Stimulated activated CD8-positive, alpha-beta memory T cell treated with anti-CD3 and anti-CD28 coated beads, Interleukin-7, amount 100 ng/mL, for 48 hours (primary cell): ENCODE data around the gene RAB11FIP4.

ENCODE experiments used
- DNase-seq, 2 donors: peaks; one replicate each; pipeline ENCODE4 v3.0.0-alpha.2; 2020; ENCODE audit warnings: low read depth in 1 of 2; ENCODE audit errors: extremely low read depth in 1 of 2

Gene RAB11FIP4

DNA sequence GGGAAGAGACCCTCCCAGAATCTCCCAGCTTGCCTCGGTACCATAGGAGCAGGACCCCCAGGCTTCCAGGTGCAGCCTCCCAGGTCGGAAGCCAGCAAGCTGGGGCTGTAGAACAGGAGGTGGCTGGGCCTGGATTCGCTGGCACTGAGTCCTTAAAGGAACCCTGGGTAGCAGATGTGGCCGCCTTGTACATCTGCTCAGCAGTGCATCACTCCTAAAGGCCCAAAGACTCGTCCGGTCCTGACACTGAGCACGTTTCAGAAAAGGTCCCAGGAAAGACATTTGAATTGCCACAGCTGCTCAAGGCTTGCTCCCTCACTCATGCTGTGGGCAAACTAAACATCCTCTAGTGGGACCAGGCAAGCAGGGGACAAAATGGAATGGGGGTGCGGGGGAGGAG lies 172.8 kb downstream of the RAB11FIP4 start:
- no peak for DNase-seq

- no peak for DNase-seq
Measured at GRCh38 chr17:31564883-31565301, 173.4 kb downstream of the RAB11FIP4 start.

GRCh38 chr17:31565652-31566051 lies 174.2 kb downstream of the RAB11FIP4 start:
- DNase-seq: no peak

DNA sequence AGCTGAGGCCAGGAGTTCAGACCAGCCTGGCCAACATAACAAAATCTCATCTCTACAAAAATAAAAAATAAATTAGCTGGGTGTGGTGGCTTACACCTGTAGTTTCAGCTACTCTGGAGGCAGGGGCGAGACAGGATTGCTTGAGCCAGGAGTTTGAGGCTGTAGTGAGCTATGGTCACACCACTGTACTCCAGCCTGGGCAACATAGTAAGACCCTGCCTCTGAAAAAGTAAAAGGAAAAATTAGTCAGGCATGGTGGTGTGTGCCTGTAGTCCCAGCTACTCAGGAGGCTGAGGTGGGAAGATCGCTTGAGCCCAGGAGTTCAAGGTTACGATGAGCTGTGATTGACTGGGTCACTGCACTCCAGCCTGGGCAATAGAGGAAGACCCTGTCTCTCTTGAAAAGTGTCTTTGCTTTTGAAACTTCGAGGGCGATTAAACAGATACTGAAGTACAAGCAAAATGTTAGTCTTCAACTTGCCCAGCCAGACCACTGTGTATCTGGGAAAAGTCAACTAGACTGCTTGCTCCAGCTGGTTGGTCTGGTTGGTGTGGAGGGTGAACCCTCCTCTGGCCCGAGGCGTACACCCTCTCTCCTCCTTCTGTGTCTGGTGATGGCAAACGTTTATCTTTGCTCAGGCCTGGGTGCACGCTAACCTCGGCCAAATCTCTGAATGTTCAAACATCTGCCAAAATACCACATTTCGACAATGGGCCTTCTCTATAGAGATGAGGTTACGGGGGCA lies 174.9 kb downstream of the RAB11FIP4 start:
- no peak for DNase-seq

GRCh38 chr17:31566992-31567373 lies 175.5 kb downstream of the RAB11FIP4 start:
- no peak for DNase-seq

DNA sequence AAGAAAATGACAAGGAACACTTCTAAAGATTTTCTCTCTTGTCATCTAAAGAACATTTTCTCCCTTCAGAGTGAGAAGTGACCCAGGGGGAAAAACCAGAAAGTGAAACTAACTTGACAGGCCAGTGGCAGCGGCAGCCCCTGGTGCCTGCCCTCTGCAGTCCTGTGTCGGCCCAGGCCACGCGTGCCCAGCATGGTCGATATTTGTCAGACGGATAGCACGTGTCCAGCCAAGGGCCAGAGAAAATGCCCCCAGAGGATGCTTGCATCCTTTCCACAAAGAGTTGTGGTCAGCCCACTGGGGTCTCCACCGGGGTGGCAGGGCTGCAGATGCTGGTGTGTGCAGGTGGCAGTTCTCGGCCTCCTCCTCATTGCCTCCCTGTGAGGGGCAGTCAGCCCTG lies 176.6 kb downstream of the RAB11FIP4 start:
- no peak for DNase-seq

GRCh38 chr17:31568539-31568938 lies 177.1 kb downstream of the RAB11FIP4 start:
- DNase-seq: no peak

DNA sequence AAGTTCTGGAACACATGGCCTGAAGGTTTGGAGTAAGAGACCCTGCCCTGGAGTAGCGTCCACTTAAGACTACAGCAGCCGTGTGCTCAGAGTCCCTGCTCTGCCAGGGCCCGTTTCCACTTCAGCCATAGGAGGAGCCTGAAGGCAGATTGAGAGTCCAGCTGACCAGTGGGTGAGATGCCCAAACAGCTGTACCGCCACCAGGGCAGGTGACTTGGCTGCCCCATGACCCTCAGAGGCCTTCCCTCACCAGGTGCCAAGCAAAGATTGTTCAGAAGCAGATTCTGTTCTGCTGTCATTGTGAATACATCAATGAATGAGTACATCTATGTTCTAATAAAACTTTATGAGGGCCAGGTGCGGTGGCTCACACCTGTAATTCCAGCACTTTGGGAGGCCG lies 178.8 kb downstream of the RAB11FIP4 start:
- no peak for DNase-seq

- no peak for DNase-seq
Measured at GRCh38 chr17:31570951-31571892, 179.7 kb downstream of the RAB11FIP4 start.

GRCh38 chr17:31572341-31572740 lies 180.9 kb downstream of the RAB11FIP4 start:
- DNase-seq: no peak

DNA sequence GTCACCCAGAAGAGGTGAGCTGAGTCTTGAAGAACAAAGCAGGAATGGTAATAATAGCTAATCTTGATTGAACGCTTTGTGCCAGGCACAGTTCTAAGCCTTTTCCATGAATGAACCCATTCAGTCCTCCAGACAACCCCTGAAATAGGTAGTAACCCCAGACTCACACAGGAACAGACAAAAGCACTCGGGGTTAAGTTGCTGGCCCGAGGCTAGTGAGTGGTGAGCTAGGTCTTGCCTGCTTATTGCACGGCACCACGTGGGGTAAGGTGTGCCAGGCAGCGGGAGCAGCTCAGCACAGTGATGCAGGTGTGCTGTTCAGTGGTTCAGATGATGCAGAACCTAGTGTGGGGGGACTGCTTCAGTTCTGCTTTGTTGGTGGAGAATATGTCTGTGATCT lies 181.6 kb downstream of the RAB11FIP4 start:
- no peak for DNase-seq

GRCh38 chr17:31573861-31574260 lies 182.4 kb downstream of the RAB11FIP4 start:
- no peak for DNase-seq

DNA sequence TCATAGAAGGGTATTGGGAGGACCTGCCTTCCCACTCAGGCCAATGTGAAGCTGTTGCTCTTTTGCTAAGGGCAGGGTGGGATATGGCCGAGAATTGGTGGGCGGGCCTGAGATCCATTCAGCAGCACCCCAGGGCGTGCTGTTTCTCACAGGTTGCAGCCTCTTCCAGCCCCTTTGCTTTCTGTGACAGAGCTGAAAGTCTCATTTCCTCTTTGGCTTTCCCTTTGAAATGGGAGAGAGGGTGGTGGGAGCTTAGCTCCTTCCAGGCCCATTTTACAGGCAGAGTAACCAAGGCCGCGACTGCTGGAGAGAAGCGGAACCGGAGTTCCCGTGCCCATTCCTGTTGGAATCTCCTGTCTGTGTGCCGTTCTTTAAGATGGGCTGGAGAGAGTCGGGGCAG lies 183.0 kb downstream of the RAB11FIP4 start:
- no peak for DNase-seq

DNA sequence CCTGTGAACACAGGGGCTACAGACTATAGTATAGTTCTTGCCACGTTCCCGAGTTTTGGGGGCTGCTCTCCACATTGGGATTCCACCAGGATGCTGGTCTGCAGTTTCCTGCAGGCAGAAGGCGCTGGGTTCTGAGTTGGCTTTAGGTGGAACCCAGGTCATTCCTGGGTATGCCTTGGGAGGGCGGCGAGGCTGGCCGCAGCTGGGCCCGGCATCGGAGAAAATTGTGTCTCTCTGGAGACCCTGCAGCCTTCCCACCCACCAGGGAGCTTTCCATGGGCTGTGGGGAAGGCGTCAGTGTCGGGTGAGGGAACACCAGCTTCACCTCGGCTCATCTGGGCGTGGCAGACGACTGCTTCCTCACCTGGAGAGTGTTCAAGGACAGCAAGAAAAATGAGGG lies 183.6 kb downstream of the RAB11FIP4 start:
- DNase-seq: no peak

GRCh38 chr17:31579265-31579664 lies 187.8 kb downstream of the RAB11FIP4 start:
- DNase-seq: no peak

GRCh38 chr17:31580316-31580705 lies 188.8 kb downstream of the RAB11FIP4 start:
- DNase-seq: no peak

GRCh38 chr17:31580706-31581490 lies 189.4 kb downstream of the RAB11FIP4 start:
- no peak for DNase-seq

GRCh38 chr17:31581491-31581890 lies 190.0 kb downstream of the RAB11FIP4 start:
- no peak for DNase-seq

DNA sequence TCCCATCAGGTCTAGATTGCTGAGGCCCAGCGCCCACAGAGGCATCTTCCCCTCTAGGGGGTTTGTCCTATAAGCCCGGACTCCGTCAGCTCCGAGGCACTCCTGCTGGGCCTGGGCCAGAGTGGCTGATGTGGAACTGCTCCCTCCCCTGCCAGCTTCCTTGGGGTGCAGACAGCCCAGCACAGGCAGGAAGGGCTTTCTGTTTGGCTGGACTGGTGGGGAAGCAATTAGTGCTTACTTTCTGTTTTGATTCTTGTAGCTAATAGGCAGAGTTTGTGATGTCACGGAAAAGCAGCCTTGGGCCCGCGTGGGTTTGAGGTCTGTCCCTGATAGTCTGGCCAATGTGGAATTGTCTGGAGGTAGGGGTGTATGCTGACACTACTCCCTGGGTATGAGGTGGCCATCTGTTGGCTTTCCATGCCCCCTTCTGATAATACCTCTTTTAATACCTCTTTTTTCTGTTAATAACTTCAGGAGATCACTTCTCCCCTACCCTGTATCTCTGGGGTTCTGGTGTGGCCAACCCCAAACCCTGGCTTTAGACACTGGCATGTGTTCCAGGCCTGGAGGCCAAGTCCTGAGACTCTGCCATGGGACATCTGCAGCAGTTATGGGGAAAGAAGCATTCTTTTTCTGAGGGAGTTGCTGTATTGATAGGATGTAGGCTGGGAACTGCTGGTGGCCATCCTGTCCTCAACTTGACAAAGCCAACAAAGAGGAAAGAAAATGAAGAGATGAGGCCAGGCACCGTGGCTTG lies 190.9 kb downstream of the RAB11FIP4 start:
- no peak for DNase-seq

DNA sequence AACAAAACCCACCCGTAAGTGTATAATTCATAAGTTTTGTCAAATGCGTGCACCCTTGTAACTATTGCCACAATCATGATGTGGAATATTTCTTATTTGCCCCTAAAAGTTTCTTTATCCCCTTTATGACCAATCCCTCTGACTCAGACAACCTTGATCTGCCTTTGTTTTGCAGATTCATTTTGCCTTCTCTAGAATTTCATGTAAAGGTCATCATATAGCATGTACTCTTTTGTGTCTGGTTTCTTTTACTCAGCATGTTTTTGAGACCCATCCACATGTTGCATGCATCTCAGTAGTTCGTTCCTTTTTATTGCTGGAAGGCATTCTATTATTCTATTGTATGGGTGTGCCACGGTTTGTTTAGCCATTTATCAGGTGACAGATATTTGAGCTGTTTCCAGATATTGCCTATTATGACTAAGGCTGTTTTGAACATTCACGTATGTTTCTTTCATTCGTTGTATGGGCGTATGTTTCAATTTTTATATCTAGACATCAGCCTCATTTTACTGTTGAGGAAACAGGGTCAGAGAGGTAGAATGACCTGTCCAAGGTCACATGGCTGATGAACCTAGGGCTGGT lies 192.4 kb downstream of the RAB11FIP4 start:
- DNase-seq: no peak
